GM19043 (cell line): ENCODE results near the gene STRN.
"Not testable (repeated sequence)": the region's sequence is repeated elsewhere in the genome, so short reads cannot be mapped to it uniquely, and the experiment has no call there.

Experiments
- ATAC-seq: cut with Tn5 transposase; IDR thresholded peaks from one replicate; pipeline ENCODE4 v1.9.1; 2021; ENCODE audit warnings: low read depth; ENCODE audit not compliant: unreplicated experiment

Gene STRN

GRCh38 chr2:36912695-36913094 lies 53.6 kb downstream of the STRN start:
- ATAC-seq, result no peak

DNA sequence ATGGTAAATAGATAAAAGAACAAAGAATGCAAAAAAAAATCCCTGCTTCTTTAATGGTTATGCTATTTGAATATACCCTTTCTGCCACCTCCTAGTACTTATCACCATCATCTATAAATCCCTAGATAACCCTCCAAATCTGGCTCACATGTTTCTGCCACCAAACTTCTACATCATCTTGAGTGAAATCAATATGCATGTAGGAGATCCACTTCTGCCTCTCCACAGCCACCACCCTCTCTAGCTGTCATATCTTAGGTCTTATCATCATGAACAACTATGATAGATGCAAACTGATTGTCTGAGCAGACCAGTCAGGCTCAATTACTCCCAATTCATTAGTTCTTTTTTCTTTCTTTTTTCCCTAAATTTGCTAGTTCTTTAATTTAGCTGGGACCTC lies 55.3 kb downstream of the STRN start:
- ATAC-seq, result no peak

DNA sequence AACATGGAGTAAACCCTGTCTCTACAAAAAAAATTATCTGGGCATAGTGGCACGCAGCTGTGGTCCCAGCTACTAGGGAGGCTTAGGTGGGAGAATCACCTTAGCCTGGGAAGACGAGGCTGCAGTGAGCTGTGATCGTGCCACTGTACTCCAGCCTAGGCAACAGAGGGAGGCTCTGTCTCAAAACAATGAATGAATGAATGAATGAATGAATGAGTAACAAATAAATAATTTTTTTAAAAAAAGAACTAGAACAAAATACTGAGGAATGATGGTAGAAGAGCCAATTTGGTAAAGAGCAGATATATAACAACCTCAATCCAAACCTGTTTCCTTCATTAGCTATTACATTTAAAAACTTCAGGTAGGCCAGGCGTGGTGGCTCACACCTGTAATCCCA lies 60.1 kb downstream of the STRN start:
- no peak for ATAC-seq

GRCh38 chr2:36904636-36905035 lies 61.7 kb downstream of the STRN start:
- no peak for ATAC-seq

- ATAC-seq, result no peak
Measured at GRCh38 chr2:36902385-36903120, 63.8 kb downstream of the STRN start.

DNA sequence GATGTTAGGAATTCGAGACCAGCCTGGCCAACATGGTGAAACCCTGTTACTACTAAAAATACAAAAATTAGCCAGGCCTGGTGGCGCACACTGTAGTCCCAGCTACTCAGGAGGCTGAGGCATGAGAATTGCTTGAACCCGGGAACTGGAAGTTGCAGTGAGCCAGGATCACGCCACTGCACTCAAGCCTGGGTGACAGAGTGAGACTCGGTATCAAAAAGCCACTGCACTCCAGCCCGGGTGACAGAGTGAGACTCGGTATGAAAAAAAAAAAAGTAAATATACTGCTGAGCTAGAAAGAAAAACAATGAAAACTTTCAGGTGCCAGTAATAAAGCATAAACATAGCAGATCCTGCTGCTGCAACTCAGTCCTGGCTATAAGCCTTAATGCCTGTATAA lies 73.5 kb downstream of the STRN start:
- ATAC-seq, result no peak

- ATAC-seq, result no peak
Measured at GRCh38 chr2:36889795-36890194, 76.5 kb downstream of the STRN start.

DNA sequence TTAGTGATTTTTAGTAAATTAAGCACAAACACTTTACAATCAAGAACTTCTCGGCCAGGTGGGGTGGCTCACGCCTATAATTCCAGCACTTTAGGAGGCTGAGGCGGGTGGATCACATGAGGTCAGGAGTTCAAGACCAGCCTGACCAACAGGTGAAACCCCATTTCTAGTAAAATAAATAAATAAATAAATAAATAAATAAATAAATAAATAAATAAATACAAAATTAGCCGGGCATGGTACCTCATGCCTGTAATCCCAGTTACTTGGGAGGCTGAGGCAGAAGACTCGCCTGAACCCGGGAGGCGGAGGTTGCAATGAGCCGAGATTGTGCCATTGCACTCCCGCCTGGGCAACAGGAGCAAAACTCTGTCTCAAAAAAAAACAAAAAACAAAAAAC lies 79.2 kb downstream of the STRN start:
- not testable (repeated sequence) for ATAC-seq

GRCh38 chr2:36886664-36887063 lies 79.7 kb downstream of the STRN start:
- no peak for ATAC-seq

- ATAC-seq, result no peak
Measured at GRCh38 chr2:36885605-36886004, 80.7 kb downstream of the STRN start.

GRCh38 chr2:36882532-36882931 lies 83.8 kb downstream of the STRN start:
- ATAC-seq, result no peak

DNA sequence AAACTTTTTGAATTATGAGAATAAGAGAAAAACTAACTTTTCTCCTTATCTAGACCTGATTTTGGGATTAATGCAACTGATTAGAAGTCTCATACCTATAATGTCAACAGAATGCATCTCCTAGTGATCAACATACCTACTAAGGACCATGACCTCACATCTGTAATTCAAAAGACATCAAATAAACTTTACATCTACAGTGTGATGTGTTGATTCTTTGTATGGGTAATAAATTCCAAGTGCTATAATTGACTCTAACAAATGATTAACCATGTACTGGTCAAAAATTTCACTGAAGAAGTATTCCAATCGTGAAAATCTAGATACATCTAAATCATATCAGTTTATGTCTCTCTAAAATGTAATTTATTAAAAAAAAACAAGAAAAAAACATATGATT lies 84.5 kb downstream of the STRN start:
- ATAC-seq, result no peak

DNA sequence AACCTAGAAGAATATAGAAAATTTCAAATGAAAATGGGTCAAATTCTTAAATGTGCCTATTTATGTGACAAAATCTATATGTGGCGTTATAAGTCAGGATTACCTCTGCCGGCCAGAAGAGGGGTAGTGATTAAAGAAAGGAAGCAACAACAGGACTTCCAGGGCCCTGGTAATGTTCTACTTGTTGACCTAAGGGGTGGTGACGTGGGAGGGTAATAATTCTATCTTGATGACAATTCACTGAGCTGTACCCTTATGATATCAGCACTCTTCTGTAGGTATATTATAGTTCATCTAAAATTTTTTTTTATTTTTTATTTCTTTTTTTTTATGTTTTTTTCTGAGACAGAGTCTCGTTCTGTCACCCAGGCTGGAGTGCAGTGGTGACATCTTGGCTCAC lies 87.9 kb downstream of the STRN start:
- no peak for ATAC-seq

GRCh38 chr2:36871068-36871707 lies 95.1 kb downstream of the STRN start:
- ATAC-seq, result no peak

DNA sequence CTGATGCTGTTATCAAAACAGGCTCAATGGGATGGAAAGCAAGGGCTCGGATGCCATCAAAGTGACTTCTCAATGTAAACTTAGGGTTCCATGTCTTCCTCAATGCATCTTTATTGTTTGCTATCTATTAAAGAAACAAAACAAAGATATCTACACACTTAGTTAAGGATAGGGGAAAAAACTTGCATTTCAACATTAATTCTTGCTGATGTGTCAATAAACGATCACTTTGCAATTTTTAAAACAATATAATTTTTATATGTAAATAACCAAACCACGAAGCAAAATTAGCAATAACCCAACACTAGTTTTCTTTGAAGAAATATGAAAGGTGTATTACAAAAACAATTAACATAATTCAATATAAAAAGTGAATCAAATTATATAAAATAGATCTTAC lies 96.7 kb downstream of the STRN start:
- ATAC-seq, result no peak

- ATAC-seq, result no peak
Measured at GRCh38 chr2:36861896-36862295, 104.4 kb downstream of the STRN start.

DNA sequence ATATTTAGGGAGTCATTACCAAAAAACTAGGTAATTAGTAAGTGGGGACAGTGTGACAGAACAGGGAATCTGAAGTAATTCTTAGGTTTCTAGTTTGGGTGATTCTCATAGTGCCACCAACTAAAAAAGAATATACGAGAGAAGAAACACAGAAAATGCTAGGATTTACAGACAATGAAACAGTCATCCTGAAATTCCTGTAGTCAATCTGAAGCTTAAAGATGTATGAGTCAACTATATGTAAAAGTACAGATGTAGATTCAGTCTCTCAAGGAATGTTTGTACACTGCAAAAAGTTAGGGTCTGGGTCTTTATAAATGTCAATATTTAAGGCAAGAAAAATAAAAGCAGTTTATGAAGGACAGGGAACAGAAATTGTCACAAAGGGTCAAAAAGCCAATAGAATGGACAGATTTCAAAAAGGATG lies 107.0 kb downstream of the STRN start:
- no peak for ATAC-seq

- ATAC-seq, result peak; percentile 62
Measured at GRCh38 chr2:36858551-36859365, 107.6 kb downstream of the STRN start.

GRCh38 chr2:36857713-36858112 lies 108.6 kb downstream of the STRN start:
- ATAC-seq, result no peak

- no peak for ATAC-seq
Measured at GRCh38 chr2:36855429-36855828, 110.9 kb downstream of the STRN start.

- no peak for ATAC-seq
Measured at GRCh38 chr2:36854241-36854640, 112.1 kb downstream of the STRN start.

DNA sequence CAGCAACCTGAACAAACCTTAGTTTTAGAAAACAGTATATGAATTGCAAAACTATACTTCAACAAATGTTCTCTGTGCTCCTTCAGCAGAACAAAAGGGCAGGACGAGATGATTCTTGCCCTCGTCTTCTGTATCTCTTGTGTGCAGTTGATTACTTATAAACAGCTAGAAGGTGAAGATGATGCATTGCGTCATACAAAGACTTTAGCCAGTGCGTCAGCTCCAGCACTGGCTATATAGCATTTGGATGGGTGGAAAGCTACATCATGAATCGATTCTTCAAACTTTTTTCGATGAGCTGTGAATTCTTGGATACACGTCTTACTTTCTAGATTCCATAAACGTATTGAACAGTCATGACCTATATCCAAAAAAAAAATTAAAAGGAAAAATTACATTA lies 117.1 kb downstream of the STRN start:
- no peak for ATAC-seq
